ENCODE results near the gene SNRNP70.
"Not testable (repeated sequence)": the region's sequence is repeated elsewhere in the genome, so short reads cannot be mapped to it uniquely, and the experiment has no call there.

The SNRNP70 gene

DNA sequence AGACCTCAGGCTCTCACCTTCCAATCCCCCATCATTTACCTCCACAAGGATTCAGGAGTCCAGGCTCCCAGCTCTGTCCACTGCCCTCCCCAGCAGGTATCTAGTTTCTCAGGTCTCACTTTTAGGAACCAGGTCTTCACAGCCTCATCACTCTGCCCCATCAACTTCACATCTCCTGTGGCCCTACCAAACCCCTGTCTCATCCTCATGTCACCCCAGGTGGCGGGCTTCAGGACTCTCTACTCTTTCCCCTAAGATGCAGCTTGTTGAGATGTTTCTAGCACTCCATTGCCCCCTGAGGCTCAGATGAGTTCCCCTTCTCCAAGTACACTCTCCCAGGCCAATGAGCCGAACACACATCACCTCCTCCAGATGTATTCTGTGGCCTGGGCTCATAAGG is 35.6 kb downstream of the SNRNP70 start:
- no peak for DNase-seq (ENCODE audit: low spot score)

DNA sequence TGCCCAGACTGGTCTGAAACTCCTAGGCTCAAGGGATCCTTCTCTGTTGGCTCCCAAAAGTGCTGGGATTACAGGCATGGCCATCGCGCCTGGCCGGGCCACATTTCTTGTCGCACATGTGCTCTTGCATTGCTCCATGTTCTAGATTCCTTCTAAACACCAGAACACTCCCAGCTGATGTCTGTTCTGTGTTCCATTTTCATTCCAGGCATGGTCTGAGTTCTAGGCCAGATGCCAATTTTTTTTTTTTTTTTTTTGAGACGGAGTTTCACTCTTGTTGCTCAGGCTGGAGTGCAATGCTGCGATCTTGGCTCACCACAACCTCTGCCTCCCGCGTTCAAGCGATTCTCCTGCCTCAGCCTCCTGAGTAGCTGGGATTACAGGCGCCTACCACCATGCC is 36.6 kb downstream of the SNRNP70 start:
- not testable (repeated sequence) for DNase-seq (ENCODE audit: low spot score)

DNA sequence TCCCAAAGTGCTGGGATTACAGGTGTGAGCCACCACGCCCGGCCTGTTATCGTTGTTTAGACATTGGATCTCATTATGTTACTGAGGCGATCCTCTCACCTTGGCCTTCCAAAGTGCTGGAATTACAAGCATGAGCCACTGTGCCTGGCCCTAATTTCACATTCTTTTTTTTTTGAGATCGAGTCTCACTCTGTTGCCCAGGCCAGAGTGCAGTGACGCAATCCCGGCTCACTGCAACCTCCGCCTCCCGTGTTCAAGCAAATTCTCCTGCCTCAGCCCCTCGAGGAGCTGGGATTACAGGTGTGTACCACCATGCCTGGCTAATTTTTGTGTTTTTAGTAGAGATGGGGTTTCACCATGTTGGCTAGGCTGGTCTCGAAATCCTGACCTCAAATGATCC is 38.0 kb downstream of the SNRNP70 start:
- DNase-seq (ENCODE audit: low spot score): not testable (repeated sequence)

DNA sequence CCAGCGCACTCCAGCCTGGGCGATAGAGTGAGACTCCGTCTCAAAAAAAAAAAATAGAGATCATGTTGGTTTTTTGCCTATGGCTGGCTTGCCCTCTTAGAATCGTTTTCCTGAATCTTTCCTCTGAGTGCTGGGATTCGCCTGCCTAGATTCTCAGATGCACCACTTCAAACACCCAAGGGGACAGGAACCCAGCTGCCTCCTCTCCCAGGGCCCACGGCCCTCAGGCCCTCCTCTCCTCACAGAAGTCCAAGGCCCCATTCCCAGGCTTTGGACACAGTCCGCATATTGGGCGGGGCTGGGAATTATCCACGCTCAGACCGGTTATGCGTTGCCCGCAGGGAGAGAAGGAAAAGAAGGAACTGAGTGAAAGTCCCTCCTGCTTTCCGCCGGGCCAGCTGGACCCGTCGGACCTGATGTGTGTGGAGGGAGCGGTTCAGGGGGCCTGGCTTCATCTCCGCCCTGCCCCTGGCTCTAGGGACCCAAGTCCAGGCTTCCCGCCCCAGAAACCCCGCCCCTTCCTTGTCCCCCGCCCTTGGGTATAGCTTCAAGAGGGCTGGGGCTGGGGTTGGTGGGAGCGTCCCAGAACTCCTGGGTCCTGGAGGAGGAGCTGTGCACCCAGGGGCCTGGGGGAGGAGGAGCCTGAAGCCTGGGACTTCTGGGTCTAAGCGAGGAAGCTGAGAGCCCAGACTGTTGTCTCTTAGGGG is 39.9 kb downstream of the SNRNP70 start:
- no peak for DNase-seq (ENCODE audit: low spot score)

DNA sequence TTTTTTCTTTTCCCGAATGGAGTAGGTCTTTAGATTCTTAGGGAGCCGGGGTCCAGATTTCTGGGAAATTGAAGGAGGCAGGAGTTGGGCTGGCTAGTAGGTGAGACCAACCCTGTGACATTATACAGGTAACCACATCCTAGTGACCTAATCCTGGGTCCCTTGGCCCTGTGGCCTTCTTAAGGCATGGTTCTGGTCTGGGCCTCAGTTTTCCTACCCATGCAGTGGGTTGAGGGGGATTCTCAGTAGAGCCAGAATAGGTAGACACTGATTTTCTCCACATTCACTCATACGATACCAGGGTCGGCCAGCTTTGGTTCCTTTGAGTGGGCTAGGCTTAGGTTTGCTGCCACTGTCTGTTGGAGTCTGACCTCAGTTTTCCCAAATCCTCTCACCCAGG is 41.3 kb downstream of the SNRNP70 start:
- DNase-seq (ENCODE audit: low spot score): no peak

DNA sequence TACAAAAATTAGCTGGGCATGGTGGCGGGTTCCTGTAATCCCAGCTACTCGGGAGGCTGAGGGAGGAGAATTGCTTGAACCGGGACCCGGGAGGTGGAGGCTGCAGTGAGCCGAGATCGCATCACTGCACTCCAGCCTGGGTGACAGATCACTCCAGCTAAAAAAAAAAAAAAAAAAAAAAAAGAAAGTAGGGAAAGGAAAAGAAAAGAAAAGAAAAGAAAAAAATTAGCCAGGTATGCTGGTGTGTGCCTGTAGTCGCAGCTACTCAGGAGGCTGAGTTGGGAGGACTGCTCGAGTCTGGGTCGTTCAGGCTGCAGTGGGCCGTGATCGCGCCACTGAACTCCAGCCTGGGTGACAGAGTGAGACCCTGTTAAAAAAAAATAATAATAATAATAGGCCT is 42.0 kb downstream of the SNRNP70 start:
- DNase-seq (ENCODE audit: low spot score): not testable (repeated sequence)

DNA sequence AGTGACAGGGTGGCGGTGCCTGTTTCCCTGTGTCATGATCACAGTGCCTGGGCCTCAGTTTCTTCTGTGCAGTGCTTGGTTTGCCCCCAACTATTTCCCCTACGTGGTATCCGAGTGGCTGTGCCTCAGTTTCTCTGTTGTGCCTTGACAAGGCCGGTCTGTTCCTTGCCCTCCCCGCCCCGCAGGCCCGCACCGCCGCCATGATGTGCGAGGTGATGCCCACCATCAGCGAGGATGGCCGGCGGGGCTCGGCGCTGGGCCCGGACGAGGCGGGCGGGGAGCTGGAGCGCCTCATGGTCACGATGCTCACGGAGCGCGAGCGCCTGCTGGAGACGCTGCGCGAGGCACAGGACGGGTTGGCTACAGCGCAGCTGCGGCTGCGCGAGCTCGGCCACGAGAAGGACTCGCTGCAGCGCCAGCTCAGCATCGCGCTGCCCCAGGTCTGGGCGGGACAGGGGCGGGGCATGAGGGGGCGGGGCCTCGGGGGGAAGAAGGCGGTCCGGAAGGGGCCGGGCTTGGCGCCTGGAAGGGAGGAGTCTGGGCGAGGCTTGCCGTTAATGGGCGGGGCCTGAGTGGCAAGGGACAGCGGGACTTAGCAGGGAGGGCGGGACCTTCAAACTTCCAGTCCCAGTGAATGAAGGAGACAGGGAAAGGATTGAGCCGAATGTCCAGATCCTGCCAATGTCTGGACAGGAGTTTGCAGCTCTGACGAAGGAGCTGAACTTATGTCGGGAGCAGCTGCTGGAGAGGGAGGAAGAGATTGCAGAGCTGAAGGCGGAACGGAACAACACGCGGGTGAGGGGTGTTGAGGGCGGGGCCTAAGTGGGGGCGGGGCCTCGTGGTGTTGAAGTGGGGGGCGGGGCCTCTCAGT is 42.7 kb downstream of the SNRNP70 start:
- peak; percentile 98 for DNase-seq (ENCODE audit: low spot score)

DNA sequence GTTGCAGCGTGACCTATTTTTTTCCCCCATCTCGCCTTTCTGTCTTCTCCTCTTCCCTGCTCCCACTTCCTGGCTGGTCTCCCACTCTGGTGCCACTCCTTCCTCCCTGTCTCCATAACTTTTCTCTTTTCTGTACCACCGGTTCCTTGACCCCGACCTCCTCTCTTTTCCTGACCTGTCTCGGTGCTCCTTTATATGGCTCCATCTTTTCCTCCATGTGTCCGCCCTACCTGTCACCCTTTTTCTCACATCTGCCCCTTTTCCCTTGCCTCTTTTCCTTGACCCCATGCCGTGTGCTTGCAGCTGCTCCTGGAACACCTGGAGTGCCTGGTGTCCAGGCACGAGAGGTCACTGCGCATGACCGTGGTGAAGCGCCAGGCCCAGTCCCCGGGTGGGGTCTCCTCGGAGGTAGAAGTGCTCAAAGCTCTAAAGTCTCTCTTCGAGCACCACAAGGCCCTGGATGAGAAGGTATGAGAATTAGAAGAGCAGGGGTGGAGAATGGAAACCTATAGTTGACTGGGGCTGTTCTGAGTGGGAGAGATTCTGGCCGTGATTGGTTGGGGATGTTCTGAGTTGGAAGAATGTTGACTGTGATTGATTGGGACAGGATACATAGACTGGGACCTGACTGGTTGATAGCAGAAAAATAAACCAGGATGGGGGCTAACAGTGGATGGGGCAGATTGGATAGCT is 43.4 kb downstream of the SNRNP70 start:
- no peak for DNase-seq (ENCODE audit: low spot score)

DNA sequence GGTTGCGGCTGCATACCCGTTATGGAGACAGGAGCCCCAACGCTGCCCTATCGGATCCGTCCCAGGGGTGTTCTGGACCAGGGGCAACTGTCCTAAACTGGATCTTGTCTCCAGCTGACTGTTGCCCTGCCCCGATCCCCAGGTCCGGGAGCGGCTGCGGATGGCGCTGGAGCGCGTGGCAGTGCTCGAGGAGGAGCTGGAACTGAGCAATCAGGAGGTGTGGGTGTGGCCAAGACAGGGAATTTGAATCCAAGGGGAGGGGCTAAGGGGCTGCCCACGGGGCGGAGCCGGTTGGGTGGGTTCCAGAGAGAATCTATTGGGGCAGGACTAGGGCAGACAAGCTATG is 44.0 kb downstream of the SNRNP70 start:
- no peak for DNase-seq (ENCODE audit: low spot score)

DNA sequence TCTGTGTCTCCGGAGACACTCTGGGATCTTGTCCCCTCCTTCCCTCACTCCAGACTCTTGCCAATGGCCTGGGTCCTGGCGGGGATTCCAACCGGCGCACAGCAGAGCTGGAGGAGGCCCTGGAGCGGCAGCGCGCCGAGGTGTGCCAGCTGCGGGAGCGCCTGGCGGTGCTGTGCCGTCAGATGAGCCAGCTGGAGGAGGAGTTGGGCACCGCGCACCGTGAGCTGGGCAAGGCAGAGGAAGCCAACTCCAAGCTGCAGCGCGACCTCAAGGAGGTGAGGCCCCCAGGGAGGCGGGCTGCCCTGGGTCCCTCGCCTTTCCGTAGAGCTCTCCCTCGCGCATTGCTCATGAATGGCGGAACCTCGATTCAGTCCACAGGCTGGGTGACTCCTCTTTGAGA is 45.1 kb downstream of the SNRNP70 start:
- no peak for DNase-seq (ENCODE audit: low spot score)

DNA sequence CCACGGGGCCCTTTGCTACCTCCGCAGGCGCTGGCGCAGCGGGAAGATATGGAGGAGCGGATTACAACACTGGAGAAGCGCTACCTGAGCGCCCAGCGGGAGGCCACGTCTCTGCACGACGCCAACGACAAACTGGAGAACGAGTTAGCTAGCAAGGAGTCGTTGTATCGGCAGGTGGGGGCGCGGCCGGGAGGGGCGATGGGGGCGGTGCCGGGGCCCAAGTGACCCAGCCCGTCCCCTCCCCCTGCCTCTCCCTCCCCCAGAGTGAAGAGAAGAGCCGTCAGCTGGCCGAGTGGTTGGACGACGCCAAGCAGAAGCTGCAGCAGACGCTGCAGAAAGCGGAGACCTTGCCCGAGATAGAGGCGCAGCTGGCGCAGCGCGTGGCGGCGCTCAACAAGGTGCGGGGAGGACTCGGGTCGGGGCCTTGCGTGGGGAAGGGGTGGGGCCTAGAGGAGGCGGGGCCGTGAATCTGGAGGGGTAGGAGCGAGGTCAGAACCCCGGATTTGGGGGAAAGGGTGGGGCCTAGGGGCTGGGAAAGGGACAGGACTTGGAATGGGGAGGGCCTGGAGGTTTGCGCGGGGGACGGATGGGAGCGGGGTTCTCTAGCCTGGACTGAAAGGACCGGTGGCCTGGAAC is 47.8 kb downstream of the SNRNP70 start:
- no peak for DNase-seq (ENCODE audit: low spot score)

DNA sequence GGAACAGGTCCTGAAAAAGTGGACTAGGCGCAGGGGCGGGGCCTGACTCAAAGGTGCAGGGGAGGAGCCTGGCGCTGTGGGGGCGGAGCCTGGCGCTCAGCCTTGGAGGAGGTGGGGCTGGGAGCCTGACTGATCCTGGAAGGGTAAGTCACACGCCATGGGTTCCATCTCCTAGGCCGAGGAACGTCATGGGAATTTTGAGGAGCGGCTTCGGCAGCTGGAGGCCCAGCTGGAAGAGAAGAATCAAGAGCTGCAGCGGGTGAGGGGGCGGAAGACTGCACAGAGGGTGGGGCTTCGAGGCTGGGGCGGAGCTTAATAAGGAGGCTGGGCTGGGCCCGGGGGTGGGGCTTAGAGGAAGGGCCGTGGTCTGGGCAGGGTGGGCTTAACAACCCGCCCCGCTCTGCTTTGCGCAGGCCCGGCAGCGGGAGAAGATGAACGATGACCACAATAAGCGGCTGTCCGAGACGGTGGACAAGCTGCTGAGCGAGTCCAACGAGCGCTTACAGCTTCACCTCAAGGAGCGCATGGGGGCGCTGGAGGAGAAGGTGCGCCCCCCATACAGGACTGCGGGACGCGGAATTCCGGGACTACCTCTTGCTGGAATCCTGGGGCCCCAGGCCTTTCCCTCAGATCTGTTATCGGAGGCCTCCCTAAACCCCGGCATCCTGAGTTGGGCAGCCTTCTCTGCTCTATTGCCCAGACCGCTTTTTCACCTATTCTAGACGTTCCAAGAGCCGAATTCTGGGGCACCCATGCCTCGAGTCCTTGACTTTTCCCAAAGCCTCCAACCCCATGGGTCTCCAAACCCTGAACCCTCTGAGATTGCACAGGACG is 48.6 kb downstream of the SNRNP70 start:
- peak; percentile 79 for DNase-seq (ENCODE audit: low spot score)

DNA sequence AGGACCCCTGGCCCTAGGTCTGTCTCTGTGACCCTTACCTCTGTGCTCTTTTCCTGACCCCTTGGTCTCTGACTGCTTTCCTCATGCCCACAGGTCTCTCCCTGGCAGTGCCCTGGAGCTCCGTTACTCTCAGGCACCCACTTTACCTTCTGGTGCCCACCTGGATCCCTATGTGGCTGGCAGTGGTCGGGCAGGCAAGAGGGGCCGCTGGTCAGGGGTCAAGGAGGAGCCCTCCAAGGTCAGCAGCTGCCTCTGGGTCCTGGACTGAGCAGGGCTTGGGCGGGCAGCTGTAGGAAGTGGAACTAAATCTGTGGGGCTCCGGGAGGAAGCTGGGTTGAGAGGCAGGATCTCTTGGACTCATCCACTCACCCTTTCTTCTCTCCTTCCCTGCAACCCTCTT is 50.4 kb downstream of the SNRNP70 start:
- no peak for DNase-seq (ENCODE audit: low spot score)

DNA sequence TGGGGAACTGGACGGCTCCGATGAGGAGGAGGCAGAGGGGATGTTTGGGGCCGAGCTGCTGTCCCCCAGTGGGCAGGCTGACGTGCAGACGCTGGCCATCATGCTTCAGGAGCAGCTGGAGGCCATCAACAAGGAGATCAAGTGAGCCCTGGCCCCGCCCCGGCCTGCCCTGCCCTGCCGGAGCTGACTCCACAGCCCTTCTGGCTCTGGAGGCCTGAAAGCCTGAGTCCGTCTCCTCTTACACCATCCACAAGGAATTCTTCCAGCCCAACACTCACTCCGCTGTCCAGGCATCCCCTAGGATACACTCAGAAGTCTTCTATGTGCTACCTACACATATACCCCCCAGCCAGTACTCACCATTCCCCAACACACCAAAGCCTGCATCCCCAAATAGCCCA is 51.5 kb downstream of the SNRNP70 start:
- DNase-seq (ENCODE audit: low spot score): no peak

DNA sequence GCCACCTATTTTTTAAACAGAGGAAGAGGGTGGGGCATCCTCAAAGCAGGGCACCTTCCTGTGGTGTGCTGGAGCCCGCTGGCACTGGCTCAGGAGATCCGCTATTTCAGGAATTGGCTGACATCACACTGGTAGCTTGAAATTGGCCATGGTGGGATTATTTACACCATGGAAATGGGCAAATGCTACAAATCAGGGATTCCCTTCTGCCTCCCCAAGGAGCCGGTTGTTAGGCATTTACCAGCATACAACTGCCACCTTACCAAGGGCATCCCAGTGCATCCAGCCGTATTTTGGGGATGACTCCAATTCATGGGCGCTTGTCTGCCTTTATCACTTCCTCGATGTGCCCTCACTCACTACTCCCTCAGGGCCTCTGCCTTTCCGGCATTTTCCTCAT is 55.7 kb downstream of the SNRNP70 start:
- DNase-seq (ENCODE audit: low spot score): no peak

DNA sequence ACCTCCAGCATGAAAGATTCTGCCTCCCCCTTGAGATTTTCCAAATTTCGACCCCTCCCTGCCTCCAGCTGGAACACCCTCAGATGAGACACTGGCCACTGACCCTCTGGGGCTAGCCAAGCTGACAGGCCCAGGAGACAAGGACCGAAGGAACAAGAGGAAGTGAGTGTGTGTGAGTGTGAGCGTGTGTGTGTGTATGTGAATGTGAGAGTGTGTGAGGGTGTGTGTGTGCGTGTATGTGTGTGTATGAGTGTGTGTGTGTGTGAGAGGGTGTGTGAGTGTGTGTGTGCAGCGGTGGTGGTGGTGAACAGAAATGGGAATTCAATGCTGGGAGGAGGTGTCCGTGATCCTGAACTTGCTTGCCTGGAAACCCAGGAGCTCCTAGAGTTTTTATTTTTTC is 56.1 kb downstream of the SNRNP70 start:
- no peak for DNase-seq (ENCODE audit: low spot score)

DNA sequence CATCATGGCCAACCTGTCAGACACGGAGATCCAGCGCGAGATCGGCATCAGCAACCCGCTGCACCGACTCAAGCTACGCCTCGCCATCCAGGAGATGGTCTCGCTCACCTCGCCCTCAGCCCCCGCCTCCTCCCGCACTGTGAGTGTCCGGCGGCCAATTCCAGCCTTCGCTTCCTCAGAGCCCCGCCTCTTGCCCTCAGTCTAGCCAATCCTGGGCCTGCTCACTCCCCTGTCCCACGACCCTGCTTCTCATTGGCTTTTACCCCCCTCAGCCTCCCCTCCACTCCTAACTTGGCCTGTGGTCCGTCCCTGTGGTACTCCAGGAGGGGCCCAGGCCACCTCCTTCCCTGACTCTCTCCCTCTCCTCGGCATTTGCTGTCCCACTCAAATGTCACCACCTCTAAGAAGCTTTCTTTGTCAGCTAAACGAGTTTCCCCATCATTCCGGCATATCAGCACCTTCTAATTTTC is 57.6 kb downstream of the SNRNP70 start:
- DNase-seq (ENCODE audit: low spot score): peak; percentile 52

DNA sequence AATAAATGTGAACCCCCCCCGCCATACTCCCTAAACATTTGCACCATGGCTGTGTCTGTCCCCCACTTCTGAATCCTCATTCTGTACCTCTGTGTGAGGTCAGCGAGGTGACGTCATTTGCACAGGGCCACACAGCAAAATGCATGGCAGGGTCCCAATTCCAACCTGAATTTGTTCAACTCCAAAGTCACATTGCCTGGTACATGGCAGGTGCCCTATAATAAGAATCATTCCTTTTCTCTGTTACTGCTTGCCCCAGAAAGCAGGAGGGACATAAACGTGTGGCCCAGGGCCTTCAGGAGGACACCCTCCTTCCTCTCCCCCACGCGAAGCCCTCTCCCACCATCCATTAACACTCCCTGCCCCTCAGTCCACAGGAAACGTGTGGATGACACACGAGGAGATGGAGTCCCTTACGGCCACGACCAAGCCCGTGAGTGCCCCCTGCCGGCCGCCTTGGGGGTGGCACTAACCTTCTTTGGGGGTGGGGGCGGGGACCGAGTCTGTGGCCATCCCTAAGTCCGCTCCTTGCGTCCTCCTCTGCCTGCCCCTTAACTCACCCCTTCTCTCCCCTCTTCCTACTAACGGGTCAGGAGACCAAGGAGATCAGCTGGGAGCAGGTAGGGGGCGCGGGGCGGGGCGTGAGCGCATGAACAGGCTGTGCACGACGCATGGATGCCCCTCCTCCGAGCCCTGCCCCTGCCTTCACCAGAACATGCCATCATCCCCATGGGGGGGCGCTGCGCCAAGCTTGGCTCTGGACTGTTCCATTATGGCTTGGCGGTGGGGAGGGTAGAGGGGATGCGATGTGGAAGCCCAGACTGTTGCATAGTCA is 60.5 kb downstream of the SNRNP70 start:
- peak; percentile 75 for DNase-seq (ENCODE audit: low spot score)

DNA sequence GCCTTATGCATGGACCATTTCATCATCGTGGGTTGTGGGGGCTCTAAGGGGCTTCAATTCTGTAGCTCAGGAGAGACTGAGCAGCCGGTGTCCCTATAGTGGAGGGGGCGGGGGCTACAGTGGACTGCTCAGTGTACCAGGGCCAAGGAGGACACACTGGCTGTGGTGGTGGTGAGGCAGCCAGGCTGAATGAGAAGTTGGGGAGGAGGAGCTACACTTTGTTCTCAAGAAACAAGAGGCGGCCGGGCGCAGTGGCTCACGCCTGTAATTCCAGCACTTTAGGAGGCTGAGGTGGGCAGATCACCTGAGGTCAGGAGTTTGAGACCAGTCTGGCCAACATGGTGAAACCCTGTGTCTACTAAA is 61.1 kb downstream of the SNRNP70 start:
- DNase-seq (ENCODE audit: low spot score): not testable (repeated sequence)

DNA sequence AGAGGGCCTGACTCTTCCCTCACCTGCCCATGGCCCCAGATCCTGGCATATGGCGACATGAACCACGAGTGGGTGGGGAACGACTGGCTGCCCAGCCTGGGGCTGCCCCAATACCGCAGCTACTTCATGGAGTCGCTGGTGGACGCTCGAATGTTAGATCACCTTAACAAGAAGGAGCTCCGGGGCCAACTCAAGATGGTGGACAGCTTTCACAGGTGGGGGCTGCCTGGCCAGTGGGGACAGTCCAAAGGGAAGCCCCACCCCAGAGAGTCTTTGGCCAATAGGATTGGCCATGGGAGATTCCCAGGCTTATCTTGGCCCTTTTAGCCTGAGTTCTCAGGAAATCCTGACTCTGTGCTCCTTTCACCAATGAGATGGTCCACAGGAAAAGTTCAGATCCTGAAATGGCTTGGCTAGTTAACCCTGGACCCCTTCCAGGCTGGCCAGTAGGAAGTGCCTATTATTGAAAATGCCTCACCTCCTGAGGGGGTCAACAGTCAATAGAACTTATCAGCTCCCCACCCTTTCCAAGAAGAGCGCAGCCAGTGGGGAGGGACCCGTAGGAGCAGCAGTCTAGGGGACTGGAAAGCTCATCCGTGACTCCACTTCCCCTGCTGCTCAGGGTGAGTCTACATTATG is 62.9 kb downstream of the SNRNP70 start:
- no peak for DNase-seq (ENCODE audit: low spot score)
